GM18502 (cell line): ENCODE measurements around the gene LMBR1L.
"Not testable (repeated sequence)": the region's sequence is repeated elsewhere in the genome, so short reads cannot be mapped to it uniquely, and the experiment has no call there.

ENCODE experiments used
- ATAC-seq: cut with Tn5 transposase; IDR thresholded peaks from one replicate; pipeline ENCODE4 v1.9.1; 2021; ENCODE audit warnings: mild to moderate bottlenecking; ENCODE audit not compliant: unreplicated experiment, poor library complexity

LMBR1L gene

DNA sequence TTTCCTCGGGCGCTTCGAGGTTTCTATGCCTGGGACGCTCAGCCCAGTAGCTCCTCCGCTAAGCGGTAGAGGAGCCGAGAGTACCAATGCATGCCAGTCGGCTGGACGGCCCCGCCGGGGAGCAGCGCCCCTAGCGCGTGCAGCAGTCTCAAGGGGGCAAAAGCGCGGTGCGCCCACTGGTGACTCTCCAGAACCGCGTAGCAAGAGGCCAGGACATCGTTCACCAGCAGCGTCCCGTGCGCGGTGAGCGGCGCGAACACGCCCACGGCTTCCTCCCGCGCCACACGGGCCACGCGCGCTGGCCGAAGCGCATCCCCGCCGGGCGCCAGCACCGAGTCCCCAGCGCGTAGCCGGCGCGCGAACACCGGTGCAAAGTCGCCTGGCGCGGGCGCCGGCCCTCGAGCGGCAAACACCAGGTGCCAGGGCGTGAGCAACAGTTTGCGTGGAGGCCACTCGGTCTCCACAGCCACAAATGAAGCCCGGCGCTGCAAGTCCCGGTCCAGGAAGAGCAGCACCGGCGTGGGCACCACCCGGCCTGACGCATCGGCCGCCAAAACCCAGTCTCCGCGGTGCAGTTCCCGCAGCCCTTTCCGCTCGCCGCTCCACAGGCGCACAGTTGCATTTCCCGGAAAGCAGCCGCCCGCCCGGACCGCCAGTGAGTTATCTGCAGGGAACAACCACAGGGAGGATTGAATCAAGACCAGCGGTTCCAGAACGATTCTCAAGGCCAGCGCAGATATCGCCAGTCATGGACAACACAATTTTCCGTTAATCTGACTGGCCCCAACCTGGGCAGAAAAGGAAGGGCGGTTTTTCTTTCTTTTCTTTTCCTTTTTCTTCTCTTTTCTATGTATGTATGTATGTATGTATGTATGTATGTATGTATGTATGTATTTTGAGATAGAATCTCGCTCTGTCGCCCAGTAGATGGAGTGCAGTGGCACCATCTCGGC is 20.6 kb downstream of the LMBR1L start:
- no peak for ATAC-seq

DNA sequence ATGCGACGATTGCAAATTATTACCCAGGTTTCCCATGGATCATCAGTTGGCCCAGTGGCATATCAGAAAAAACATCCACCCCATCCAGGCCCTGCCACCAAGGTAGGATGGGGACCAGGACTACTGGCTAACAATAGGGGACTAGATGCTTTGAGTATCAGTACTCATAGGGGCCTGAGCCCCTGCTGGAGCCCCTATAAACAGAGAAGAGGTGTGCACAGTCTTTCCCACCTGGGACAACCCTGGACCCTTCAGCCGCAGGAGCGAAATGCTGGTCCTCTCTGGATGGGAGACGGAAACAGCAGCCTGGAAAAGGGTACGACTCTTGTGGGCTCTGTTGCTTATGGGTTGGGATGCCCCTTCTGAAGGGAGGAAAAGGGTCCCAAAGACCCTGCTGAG is 21.7 kb downstream of the LMBR1L start:
- ATAC-seq = no peak

DNA sequence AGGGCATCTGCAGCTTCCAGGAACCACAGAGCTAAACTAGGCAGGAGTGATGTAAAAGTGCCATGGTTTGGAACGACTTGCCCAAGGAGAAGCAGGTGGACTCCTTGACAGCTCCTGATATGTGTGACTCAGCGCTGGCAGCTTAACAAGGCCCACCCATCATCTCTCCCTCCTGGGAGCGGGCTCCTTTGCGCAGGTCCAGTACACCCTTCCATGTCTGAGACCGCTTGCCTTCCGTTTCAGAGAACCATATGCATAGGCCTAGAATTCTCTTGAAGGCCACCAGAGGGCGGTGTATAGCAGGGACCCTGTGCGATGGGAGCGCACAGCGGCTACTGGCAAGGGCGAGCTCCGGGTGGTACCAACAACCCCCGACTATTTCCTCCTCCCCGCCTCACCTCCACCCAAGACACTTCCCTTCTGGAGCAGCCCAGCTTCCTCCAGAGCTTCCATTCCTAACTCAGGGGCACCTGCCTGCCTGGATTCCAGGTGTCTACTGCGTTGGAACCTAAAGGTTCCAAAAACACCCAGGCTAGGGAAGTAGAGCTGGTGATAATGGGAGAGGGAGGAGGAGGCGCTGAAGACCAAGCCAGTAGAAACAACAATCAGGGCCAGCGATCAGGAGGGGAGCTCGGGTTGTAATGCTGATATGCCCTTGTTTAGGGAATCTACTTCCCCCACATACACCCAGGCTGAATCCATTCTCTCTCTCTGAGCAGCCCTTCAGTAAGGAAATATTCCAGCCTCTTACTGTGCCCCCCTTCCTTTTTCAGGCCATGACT is 22.3 kb downstream of the LMBR1L start:
- peak; percentile 86 for ATAC-seq

- ATAC-seq = no peak
Observed at GRCh38 chr12:49086116-49086515, 24.5 kb downstream of the LMBR1L start.

- ATAC-seq = no peak
Observed at GRCh38 chr12:49084438-49084837, 26.2 kb downstream of the LMBR1L start.

GRCh38 chr12:49079793-49080192 is 30.9 kb downstream of the LMBR1L start:
- no peak for ATAC-seq

GRCh38 chr12:49070971-49071370 is 39.7 kb downstream of the LMBR1L start:
- no peak for ATAC-seq

DNA sequence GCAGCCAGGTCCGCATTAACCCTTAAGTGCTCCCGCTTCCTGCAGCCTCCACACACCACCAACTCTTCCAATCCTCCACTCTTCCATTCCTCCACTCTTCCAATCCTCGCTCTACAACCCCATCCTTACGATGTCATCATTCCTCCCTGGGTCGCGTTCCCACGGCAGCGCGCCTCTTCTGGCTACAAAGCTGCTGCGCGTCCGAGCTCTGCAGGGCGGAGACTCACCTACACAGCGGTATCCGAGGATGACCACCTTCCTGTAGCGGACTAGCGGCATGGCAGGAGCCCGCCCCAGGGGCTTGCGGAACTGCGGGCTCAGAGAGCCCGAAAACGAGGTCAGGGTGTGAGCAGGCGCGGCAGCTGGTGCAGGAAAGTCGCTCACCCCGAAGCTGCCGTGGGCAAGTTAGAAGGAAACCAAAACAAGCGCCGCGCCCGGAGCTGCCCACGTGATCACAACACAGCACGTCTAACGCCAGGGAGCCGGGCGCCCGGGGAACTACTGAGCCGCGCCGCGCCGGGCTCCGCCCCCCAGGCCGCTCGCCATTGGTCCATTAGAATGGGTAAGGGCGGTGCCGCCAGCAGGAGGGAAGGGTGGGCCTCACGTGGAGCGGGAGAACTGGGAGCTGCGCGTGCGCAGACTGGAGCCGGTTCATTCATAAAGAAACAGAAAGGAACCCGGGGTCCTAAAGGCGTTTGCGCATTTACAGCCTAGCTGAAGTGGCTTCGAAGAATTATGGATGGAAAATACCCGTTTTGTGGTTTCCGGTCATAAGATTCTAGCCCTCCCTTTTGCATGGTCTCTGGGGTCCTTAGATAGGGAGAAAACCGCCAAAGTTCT is 40.9 kb downstream of the LMBR1L start, which contains the start of gene RHEBL1:
RHEBL1 (minus strand) TSS at position 473 of the 840 bp plus-strand sequence; CDS start at position 279, 194 bp downstream.
- peak; percentile 99 for ATAC-seq

DNA sequence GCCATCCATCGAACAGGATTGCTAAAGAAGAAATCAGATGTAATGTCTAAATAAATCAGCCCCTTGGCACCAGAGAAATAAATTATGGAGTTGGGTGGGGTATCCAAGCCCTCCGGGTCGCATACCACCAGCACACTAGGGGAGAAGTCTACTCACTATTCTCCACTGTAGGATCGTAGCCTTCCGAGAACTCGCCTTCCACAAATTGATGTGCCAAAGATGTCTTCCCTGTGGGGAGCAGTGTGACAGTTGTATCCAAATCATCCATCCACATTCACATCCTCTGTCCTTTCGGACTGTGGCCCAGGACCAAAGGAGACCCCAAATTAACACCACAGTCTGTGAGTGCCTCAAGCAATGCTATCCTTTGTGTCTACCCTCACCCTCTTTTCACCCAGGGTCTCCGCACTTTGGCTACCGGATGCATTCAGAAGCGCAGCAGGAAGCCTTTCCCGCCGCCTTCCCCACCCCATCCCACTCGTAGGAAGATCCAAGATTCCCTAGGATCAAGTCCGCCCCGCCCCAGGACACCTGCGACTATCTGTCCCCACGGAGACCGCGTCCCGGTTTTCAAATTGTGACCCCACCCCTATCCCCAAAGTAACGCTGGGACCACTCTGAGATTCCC is 41.7 kb downstream of the LMBR1L start:
- no peak for ATAC-seq

GRCh38 chr12:49066120-49066519 is 44.5 kb downstream of the LMBR1L start:
- ATAC-seq = no peak

- no peak for ATAC-seq
Observed at GRCh38 chr12:49064767-49065152, 45.9 kb downstream of the LMBR1L start.

- ATAC-seq = not testable (repeated sequence)
Observed at GRCh38 chr12:49061916-49062315, 48.7 kb downstream of the LMBR1L start.

GRCh38 chr12:49061157-49061650 is 49.4 kb downstream of the LMBR1L start:
- no peak for ATAC-seq

- ATAC-seq = peak; percentile 52
Observed at GRCh38 chr12:49060237-49061156, 50.1 kb downstream of the LMBR1L start, which contains the start of gene KMT2D. KMT2D (minus strand) TSS chr12:49060794; CDS start chr12:49055324, 5,470 bp downstream.

DNA sequence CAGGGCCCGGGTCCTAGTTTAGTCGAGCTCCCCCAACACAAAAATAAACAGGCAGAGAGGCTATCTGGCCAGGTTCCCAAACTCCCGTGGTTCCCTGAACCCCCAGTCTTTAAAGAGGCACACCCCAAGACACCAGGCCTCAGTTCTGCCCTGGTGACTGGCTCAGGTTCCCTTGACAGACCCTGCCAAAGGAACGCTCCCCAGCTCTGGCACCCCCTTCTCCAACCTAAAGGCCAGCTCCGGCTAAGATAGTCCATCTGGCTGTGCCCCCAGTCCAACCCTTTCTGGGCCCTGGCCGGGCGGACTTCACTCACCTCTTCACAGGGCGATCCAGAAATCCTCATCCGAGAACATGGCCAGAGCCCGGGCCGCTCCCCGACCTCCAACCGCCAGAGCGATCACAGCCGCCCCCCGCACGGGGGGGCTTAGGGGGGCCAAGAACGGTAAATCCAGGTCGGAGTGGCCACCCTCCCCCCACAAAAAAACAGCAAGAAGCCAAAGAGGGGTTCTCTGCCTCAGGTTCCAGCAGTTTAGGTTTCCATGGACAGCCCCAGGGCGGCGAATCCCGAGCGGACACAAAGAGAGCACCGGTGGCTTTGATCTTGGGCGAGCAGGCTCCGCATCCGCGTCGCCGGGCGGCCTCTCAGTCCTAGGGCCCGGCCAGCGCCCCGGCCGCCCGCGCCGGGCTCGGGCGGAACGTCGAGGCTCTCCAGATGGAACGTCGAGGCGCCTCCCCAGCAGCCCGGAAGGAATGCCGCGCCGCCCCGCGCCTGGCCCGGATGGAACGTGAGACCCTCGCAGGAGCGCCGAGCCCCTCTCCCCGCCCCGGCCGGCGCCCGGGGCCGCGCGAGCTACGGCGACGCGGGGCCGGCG is 51.1 kb downstream of the LMBR1L start:
- peak; percentile 9 for ATAC-seq

- ATAC-seq = no peak
Observed at GRCh38 chr12:49059045-49059298, 51.7 kb downstream of the LMBR1L start.

GRCh38 chr12:49058366-49059044 is 52.1 kb downstream of the LMBR1L start:
- ATAC-seq = no peak
